Activated T-cell treated with anti-CD3 and anti-CD28 coated beads for 4 hours (primary cell): ENCODE data around the gene ZRANB2.

Experiments used
- DNase-seq: peaks from one replicate; pipeline ENCODE4 v3.0.0-alpha.2; 2020

ZRANB2 gene

DNA sequence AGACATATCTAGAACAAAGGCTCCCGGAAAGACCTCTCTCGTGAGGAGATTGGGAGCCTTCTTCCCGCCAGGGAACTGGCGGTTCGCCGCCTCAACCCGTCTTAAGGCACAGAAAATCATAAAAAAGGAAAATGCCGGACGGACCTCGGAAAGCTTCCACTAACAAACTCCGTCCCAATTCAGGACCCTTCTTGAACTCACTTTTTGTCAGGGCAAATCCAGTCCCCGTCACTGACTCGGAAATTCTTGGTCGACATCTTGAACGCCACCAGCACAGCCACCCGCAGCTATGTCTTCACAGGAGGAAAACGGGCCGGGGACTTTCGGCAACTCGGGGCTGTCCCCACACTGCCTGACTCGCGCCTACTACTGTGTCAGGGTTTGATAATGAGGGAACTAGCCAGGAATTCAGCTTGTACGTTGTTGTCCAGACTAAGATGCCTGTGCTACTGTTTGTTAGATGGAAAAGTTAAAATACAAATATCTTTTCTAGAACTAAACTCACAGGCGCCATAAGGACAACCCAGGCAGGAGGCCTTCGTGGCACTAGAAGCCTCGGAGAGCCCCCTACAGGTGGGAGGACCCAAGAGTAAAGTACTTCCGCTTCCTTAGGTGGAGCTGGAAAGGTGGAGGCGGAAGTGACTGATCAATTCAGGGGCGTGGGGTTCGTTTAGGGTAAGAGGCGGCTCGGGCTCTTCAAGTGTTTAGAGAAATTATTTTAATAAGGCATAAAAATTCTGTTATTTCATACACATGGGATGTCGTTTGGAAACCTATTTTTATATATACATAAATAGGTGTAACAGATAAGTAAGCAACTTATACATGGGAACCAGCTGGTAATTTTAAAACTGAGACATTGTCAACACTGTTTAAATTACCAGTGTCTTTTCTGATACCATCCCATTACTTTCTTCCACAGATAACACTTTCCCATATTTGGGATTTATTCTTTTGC is at the start of gene ZRANB2:
ZRANB2 (minus strand) TSS at position 297 of the 958 bp plus-strand sequence; CDS start at position 257, 40 bp downstream.
- peak; percentile 84 for DNase-seq

GRCh38 chr1:71128060-71128459 is 47.2 kb upstream of the ZRANB2 start:
- DNase-seq = no peak

DNA sequence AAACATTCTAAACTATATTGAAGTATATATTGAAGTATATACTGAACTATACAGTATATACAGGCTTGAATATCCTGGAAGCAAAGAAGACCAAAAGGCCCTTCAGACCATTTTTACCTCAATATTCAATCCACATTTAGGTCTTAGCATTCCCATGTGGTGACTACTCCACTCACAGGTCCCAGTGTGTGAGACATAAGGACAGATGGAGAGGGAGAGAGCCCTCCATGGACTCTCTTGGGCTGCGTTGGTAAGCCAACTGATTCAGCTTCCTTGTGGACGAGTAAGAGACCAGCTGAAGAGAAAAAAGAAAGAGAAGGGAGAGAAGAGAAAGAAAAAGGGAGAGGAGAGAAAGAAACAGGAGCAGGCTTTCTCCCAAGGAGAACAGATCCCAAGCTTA is 37.3 kb upstream of the ZRANB2 start:
- no peak for DNase-seq

DNA sequence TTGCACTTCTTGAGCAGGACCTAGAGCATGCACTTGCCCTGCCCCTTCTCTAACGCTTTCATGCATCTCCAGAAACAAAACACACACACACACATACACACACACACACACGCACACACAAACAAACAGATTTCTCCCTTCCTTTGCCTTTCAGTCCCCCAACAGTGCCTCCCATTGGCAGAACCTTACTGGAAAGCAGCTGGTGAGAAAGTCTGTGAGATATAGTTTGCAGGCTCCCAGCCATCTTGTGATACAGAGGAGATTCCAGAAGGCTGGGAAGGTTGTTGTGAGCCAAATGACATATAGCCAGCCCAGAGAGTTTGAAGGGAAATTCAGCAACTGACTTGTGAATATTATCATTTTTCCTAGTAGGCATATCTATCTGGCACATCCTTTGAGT is 35.9 kb upstream of the ZRANB2 start:
- DNase-seq = no peak

- DNase-seq = no peak
Measured at GRCh38 chr1:71106658-71107322, 26.0 kb upstream of the ZRANB2 start.

GRCh38 chr1:71104417-71104816 is 23.6 kb upstream of the ZRANB2 start:
- no peak for DNase-seq

DNA sequence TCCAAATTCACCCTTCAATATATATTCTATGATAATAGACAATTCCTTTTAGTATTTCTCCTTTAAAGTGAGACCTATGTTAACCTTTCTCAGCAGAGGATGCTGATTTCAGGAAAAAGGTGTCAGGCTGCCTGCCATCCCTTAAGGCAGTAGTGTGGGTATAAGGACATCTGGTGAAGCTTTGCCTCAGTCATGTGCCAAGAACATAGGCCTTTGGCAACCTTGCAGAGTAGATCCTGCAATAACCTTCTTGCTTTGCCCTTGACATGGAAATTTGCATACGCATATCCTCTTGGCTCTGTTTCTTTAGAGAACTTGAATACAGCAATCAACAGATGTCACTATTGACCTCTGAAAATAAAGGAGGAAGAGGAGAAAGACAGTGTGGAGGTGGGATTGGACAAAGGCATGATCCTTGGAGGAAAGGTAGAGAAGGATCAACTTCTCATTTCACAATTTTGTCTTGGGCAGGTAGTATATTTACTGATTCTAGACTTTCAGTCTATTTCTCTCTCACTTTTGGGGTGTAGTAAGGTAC is 21.1 kb upstream of the ZRANB2 start:
- DNase-seq = no peak

- no peak for DNase-seq
Measured at GRCh38 chr1:71097428-71097827, 16.6 kb upstream of the ZRANB2 start.

DNA sequence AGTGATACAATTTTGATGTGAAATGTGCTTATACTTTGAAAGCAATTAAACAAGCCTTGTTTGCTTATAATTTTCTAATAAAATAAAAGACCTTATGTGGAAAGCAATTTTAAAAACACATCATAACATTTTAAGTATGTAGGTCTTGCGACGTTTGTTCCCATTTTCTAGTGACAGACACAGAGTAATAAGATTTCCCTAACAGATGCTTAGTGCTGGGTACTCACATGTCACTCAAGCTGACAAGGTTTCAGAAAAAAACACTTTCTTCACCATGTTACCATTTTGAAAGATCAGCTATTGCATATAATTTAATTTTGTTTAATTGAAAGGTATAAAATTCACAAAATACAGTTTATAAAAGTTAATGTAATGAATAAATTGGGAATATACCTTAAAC is 14.1 kb upstream of the ZRANB2 start:
- DNase-seq = no peak

- DNase-seq = no peak
Measured at GRCh38 chr1:71093938-71094337, 13.1 kb upstream of the ZRANB2 start.

- no peak for DNase-seq
Measured at GRCh38 chr1:71089536-71090270, 8.9 kb upstream of the ZRANB2 start.

GRCh38 chr1:71088645-71089287 is 7.9 kb upstream of the ZRANB2 start:
- no peak for DNase-seq

DNA sequence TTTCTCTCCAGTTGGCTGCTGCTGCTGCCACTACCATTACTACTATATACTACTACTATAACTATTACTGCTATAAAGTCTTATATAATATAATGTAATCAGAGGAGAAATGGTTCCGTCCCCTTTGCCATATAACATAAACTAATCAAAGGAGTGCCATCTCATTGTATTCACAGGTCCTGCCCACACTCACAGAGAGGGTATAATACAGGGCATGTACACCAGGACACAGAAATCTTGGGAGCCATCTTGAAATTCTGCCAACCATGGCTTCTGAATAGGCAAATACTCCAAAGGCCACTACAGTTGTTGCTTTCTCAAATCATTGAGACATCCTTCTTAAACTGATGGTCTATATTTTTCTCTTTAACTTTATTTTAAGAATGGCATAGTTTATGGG is 6.9 kb upstream of the ZRANB2 start:
- no peak for DNase-seq

DNA sequence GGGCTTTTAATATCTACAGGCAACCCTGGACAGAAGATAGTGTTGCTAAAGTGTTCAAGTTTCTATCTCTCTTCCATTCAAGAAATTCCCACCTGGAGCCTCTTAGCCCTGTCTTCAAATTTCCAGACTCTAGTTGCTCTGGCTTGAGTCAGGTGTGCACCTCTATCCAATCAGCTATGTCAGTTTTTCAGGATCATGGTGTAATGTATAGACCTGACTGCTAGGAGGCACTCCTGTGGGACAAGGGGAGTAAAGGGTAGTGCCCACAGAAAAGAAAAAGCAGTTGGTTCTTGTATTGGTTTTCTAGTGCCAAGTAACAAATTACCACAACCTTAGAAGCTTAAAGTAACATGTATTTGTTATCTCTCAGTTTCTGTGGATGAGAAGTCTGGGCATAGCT is 6.2 kb upstream of the ZRANB2 start:
- DNase-seq = no peak

DNA sequence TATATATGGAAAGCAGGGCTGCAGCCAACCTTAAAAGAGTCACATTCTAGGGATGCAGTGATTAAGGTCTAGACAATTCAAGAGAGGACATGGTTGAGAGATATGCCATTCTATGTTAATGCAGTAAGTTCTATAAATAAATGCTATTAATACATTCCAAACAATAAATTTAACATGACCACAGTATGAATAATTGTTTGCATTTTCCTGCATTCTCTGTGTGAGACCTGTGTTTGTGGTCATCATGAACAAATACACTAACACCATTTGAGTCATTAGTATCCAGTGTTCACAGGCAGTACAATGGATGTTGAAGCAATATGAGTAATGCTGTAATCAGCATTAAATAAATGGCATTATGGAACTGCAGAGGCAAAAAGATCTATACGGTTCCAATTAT is 5.5 kb upstream of the ZRANB2 start:
- no peak for DNase-seq

- DNase-seq = no peak
Measured at GRCh38 chr1:71083271-71083670, 2.4 kb upstream of the ZRANB2 start.

GRCh38 chr1:71081697-71082080 is 854 bp upstream of the ZRANB2 start:
- DNase-seq = no peak

DNA sequence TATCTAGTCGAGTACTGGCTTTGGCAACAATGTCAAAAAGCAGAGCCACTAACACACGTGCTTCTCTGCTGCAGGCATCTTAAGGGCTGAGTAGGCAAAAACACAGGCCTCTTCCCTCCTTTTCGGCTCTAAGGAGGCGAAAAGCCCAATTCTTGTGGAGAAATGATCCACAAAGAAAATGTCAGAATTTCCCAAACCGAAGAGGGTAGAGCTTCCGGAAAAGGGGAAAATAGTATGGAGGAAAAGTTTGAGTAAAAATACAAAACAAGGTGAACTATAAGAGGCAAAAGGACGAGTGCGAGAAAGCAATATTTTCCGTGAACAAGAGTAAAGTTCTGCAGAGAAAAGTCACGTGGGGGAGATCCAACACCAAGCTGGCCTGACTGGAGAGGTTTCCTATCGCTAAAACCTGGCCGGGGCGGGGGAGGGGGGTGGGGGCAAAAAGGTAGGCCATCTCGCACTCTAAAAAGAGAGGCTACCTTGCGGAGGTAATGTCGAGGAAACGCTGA is 551 bp downstream of the ZRANB2 start:
- DNase-seq = no peak

- DNase-seq = no peak
Measured at GRCh38 chr1:71074681-71075080, 6.2 kb downstream of the ZRANB2 start.

GRCh38 chr1:71072273-71072672 is 8.6 kb downstream of the ZRANB2 start:
- no peak for DNase-seq

DNA sequence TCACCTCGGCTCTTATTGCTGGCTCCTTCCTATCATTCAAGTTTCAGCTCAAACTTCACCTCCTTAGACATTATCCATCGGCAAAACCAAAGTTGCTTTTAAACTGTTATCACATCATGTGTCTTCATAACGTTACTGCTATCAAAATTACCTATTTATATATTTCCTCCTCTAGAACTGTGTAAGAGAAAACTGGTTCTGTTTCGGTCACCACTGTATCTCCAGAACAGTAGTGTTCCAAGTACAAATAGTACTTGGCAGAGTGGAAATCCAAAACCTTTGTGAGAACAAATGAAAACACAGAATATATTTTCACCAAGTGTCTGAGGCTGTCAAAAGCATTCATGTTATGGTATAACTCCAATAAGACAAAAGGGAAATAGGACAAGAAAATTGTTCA is 9.1 kb downstream of the ZRANB2 start:
- DNase-seq = no peak
